ENCODE results near the gene SPG11. TPM values are rescaled to one million over a fixed set of nuclear protein-coding genes. Genes with fewer than 3 reads are reported as not detected.

SPG11 gene
- total RNA-seq, 1 donor from 2014 or later: 59.2 TPM

DNA sequence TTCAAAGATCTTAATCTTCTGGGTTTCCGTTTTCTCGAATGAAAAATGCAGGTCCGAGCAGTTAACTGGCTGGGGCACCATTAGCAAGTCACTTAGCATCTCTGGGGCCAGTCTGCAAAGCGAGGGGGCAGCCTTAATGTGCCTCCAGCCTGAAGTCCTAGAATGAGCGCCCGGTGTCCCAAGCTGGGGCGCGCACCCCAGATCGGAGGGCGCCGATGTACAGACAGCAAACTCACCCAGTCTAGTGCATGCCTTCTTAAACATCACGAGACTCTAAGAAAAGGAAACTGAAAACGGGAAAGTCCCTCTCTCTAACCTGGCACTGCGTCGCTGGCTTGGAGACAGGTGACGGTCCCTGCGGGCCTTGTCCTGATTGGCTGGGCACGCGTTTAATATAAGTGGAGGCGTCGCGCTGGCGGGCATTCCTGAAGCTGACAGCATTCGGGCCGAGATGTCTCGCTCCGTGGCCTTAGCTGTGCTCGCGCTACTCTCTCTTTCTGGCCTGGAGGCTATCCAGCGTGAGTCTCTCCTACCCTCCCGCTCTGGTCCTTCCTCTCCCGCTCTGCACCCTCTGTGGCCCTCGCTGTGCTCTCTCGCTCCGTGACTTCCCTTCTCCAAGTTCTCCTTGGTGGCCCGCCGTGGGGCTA, 47.8 kb upstream of the SPG11 start, which contains the start of the genes B2M and PATL2:
TSS of gene B2M (plus strand) at position 422 of the 647 bp plus-strand sequence. CDS start at position 452, 30 bp downstream.
TSS of gene PATL2 (minus strand) at position 228 of the 647 bp plus-strand sequence. CDS start 34,833 bp downstream, outside the sequence.
- H3K27me3 Mint-ChIP-seq (ENCODE audit: unreplicated experiment): peaks cover 3% of the 10 kb centered on the region
- H3K4me1 Mint-ChIP-seq (ENCODE audit: low read depth, unreplicated experiment): no peaks in the 10 kb centered on the region
- no peaks in the 10 kb centered on the region for H3K36me3 Mint-ChIP-seq (ENCODE audit: unreplicated experiment)
- no peaks in the 10 kb centered on the region for H3K9me3 Mint-ChIP-seq (ENCODE audit: unreplicated experiment)
- H3K27ac Mint-ChIP-seq (ENCODE audit: unreplicated experiment): peak within 1 kb of the TSS; percentile 73
- TF ChIP-seq, protein P1, sequence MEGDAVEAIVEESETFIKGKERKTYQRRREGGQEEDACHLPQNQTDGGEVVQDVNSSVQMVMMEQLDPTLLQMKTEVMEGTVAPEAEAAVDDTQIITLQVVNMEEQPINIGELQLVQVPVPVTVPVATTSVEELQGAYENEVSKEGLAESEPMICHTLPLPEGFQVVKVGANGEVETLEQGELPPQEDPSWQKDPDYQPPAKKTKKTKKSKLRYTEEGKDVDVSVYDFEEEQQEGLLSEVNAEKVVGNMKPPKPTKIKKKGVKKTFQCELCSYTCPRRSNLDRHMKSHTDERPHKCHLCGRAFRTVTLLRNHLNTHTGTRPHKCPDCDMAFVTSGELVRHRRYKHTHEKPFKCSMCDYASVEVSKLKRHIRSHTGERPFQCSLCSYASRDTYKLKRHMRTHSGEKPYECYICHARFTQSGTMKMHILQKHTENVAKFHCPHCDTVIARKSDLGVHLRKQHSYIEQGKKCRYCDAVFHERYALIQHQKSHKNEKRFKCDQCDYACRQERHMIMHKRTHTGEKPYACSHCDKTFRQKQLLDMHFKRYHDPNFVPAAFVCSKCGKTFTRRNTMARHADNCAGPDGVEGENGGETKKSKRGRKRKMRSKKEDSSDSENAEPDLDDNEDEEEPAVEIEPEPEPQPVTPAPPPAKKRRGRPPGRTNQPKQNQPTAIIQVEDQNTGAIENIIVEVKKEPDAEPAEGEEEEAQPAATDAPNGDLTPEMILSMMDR (IDR thresholded peaks at IDR 0.05; ENCODE audit: partially characterized antibody, unreplicated experiment): no peak
- H3K4me3 Mint-ChIP-seq (ENCODE audit: unreplicated experiment): peak within 1 kb of the TSS; percentile 98
- DNase-seq: peak; percentile 91

DNA sequence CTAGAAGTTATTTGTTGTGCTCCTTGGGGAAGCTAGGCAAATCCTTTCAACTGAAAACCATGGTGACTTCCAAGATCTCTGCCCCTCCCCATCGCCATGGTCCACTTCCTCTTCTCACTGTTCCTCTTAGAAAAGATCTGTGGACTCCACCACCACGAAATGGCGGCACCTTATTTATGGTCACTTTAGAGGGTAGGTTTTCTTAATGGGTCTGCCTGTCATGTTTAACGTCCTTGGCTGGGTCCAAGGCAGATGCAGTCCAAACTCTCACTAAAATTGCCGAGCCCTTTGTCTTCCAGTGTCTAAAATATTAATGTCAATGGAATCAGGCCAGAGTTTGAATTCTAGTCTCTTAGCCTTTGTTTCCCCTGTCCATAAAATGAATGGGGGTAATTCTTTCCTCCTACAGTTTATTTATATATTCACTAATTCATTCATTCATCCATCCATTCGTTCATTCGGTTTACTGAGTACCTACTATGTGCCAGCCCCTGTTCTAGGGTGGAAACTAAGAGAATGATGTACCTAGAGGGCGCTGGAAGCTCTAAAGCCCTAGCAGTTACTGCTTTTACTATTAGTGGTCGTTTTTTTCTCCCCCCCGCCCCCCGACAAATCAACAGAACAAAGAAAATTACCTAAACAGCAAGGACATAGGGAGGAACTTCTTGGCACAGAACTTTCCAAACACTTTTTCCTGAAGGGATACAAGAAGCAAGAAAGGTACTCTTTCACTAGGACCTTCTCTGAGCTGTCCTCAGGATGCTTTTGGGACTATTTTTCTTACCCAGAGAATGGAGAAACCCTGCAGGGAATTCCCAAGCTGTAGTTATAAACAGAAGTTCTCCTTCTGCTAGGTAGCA, 47.0 kb upstream of the SPG11 start:
- peak overlapping the region; percentile 98 for H3K4me3 Mint-ChIP-seq (ENCODE audit: unreplicated experiment)
- peak overlapping the region; percentile 73 for H3K27ac Mint-ChIP-seq (ENCODE audit: unreplicated experiment)
- H3K4me1 Mint-ChIP-seq (ENCODE audit: low read depth, unreplicated experiment): no peaks in the 10 kb centered on the region
- no peaks in the 10 kb centered on the region for H3K36me3 Mint-ChIP-seq (ENCODE audit: unreplicated experiment)
- no peak for DNase-seq
- TF ChIP-seq, protein P1 (IDR thresholded peaks at IDR 0.05; ENCODE audit: partially characterized antibody, unreplicated experiment): no peak
- H3K9me3 Mint-ChIP-seq (ENCODE audit: unreplicated experiment): peaks cover 2% of the 10 kb centered on the region
- H3K27me3 Mint-ChIP-seq (ENCODE audit: unreplicated experiment): peaks cover 3% of the 10 kb centered on the region

DNA sequence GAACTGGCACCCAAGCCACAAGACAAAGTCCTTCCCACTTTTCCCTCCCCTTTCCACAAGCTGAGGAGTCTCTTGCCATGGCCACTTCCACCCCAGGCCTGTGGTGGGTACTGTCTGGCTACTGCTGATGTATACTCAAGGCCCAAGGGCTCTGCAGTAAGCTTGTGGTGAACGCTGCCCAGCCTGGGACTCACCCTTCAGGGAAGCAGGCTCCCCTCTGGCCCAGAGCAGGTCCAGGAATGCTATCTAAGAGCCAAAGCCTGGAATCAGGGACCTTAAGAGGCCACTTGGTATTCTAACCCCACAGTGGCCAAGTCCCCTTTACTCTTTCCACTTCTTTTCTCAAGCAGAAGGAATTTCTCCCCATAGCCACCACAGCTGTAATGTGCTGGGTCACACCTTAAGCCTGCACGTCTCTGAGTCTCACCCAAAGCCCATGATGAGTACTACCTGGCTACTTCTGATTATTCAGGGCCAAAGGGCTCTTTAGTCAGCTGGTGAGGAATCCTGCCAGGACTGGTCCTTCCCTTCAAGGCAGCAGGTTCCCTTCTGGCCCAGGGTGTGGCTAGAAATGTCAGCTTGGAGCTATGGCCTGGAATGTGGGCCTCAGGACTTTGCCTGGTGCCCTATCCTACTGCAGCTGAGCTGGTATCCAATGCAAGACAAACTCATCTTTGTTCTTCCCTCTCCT, 43.6 kb upstream of the SPG11 start:
- H3K9me3 Mint-ChIP-seq (ENCODE audit: unreplicated experiment): peaks cover 4% of the 10 kb centered on the region
- DNase-seq: no peak
- no peak overlapping the region for H3K27ac Mint-ChIP-seq (ENCODE audit: unreplicated experiment)
- no peaks in the 10 kb centered on the region for H3K4me1 Mint-ChIP-seq (ENCODE audit: low read depth, unreplicated experiment)
- H3K27me3 Mint-ChIP-seq (ENCODE audit: unreplicated experiment): peaks cover 3% of the 10 kb centered on the region
- TF ChIP-seq, protein P1 (IDR thresholded peaks at IDR 0.05; ENCODE audit: partially characterized antibody, unreplicated experiment): no peak
- H3K4me3 Mint-ChIP-seq (ENCODE audit: unreplicated experiment): no peak overlapping the region
- no peaks in the 10 kb centered on the region for H3K36me3 Mint-ChIP-seq (ENCODE audit: unreplicated experiment)

DNA sequence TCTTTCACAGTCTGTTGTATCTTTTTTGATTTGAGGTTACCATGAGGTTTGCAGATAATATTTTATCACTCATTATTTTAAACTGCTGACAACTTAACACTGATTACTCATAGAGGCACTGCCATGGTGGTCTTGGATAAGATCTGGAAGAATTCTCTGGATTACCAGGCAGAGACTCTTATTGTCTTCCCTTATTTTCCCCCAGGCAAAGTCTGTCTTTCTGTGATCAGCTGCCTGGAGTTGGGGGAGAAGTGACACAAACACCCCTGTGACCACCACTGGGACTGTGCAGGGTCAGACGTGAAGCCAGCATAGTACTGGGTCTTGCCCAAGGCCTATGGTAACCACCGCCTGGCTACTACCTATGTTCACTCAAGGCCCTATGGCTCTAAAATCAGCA, 42.9 kb upstream of the SPG11 start:
- no peak for DNase-seq
- Mint-ChIP-seq H3K4me3 (ENCODE audit: unreplicated experiment) (no peak overlapping the region), H3K4me1 (ENCODE audit: low read depth, unreplicated experiment) (no peaks in the 10 kb centered on the region), H3K27me3 (ENCODE audit: unreplicated experiment) (peaks cover 3% of the 10 kb centered on the region), H3K36me3 (ENCODE audit: unreplicated experiment) (no peaks in the 10 kb centered on the region), H3K27ac (ENCODE audit: unreplicated experiment) (no peak overlapping the region), H3K9me3 (ENCODE audit: unreplicated experiment) (peaks cover 4% of the 10 kb centered on the region)
- TF ChIP-seq, protein P1 (IDR thresholded peaks at IDR 0.05; ENCODE audit: partially characterized antibody, unreplicated experiment): no peak

Data from glutamatergic neuron (in vitro differentiated cells).